NT2/D1 (cell line): ENCODE measurements around the gene ZMIZ2.

Experiments
- SUZ12 ChIP-seq: IDR thresholded peaks from 2 replicates; pipeline ENCODE4 v1.6.1; 2011; ENCODE audit not compliant: insufficient read length, insufficient read depth; ENCODE audit errors: extremely low read depth
- YY1 ChIP-seq: IDR thresholded peaks from 2 replicates; pipeline ENCODE4 v1.6.1; 2011; ENCODE audit not compliant: insufficient read length, insufficient read depth
- ZNF274 ChIP-seq: IDR thresholded peaks from 2 replicates; pipeline ENCODE4 v1.6.1; 2011; ENCODE audit warnings: mild to moderate bottlenecking, low read depth, low read length

DNA sequence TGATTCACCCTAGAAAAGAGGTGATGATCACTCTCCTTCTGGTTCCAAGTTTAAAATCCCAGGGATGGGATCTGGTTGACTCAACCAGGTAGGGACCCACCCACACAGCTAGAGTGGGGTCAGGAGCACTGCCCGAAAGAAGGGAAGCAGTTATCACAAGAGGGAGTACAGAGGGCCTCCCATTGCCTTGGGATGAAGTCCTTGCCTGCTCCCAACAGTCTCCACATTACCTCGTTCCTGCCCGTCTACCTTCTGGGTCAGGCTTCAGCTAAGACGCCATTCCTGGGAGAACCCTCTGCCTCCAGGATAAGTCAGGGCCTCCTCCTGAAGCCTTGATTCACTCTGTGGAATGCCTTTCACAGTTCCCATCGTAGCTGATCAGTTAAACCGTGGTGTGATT is 23.8 kb downstream of the ZMIZ2 start:
- TF ChIP-seq YY1 (no peak), ZNF274 (no peak), SUZ12 (no peak)
